CD8-positive, alpha-beta memory T cell (primary cell): ENCODE data around the gene GDPD5. TPM values are rescaled to one million over a fixed set of nuclear protein-coding genes. Genes with fewer than 3 reads are reported as not detected.

Source experiments
- CTCF ChIA-PET: fragments of 350-600 bp; sonication (Branson Sonifier 250); formaldehyde crosslinking; loops from one replicate; lab custom pipeline; 2021; ENCODE audit warnings: antibody characterized with exemption; lab: Charles Lee
- POLR2A ChIA-PET: fragments of 350-600 bp; sonication (Branson Sonifier 250); formaldehyde crosslinking; loops from one replicate; lab custom pipeline; 2021; ENCODE audit warnings: antibody characterized with exemption; lab: Charles Lee
- DNase-seq, 5 donors: peaks; one replicate each; pipeline versions ENCODE4 v3.0.0 to v3.0.0-alpha.2; 2020 to 2022; ENCODE audit warnings: mixed read lengths in 1 of 5
- H3K27ac ChIP-seq: one replicate; pipeline ENCODE4 v1.7.0; 2013; ENCODE audit warnings: low read depth, mild to moderate bottlenecking, low read length, moderate library complexity
- H3K27me3 ChIP-seq: 2 replicates; pipeline ENCODE4 v1.7.0; 2013; ENCODE audit warnings: low read length, mild to moderate bottlenecking; ENCODE audit not compliant: insufficient read depth, poor library complexity, severe bottlenecking
- H3K36me3 ChIP-seq: 2 replicates; pipeline ENCODE4 v1.7.0; 2013; ENCODE audit warnings: mild to moderate bottlenecking, low read length, moderate library complexity; ENCODE audit not compliant: insufficient read depth
- H3K4me1 ChIP-seq: 2 replicates; pipeline ENCODE4 v1.7.0; 2013; ENCODE audit warnings: mild to moderate bottlenecking, low read length, moderate library complexity; ENCODE audit not compliant: insufficient read depth
- H3K4me3 ChIP-seq: 2 replicates; pipeline ENCODE4 v1.7.0; 2013; ENCODE audit warnings: mild to moderate bottlenecking, low read length
- H3K9me3 ChIP-seq: 2 replicates; pipeline ENCODE4 v1.7.0; 2013; ENCODE audit warnings: mild to moderate bottlenecking, low read length
- H3K27ac Mint-ChIP-seq, 8 donors: one replicate each; pipeline ENCODE4 v1.8.0; 2020 to 2021; ENCODE audit warnings: mixed read lengths in 8 of 8, mild to moderate bottlenecking in 6 of 8, inconsistent platforms in 3 of 8, moderate library complexity in 3 of 8
- H3K27me3 Mint-ChIP-seq, 2 donors: one replicate each; pipeline ENCODE4 v1.8.0; 2020 to 2021; ENCODE audit warnings: mixed read lengths in 2 of 2, mild to moderate bottlenecking in 1 of 2, moderate library complexity in 1 of 2
- H3K36me3 Mint-ChIP-seq, 3 donors: one replicate each; pipeline ENCODE4 v1.8.0; 2020 to 2021; ENCODE audit warnings: mixed read lengths in 3 of 3, inconsistent platforms in 1 of 3, mild to moderate bottlenecking in 1 of 3
- H3K4me1 Mint-ChIP-seq, 3 donors: one replicate each; pipeline ENCODE4 v1.8.0; 2020 to 2021; ENCODE audit warnings: mixed read lengths in 3 of 3, inconsistent platforms in 1 of 3, mild to moderate bottlenecking in 1 of 3
- H3K4me3 Mint-ChIP-seq, 7 donors: one replicate each; pipeline ENCODE4 v1.8.0; 2020 to 2021; ENCODE audit warnings: mixed read lengths in 7 of 7, mild to moderate bottlenecking in 6 of 7, moderate library complexity in 4 of 7, inconsistent platforms in 2 of 7
- H3K9me3 Mint-ChIP-seq, 5 donors: one replicate each; pipeline ENCODE4 v1.8.0; 2020 to 2022; ENCODE audit warnings: mixed read lengths in 5 of 5, mild to moderate bottlenecking in 3 of 5, moderate library complexity in 2 of 5, inconsistent platforms in 1 of 5
- polyA plus RNA-seq: library from polyadenylated mRNA; unstranded; fragments of 300-500 nt; fragmentation: Illumina TruSeq; gene quantifications from one replicate; pipeline ENCODE4 v1.2.3, GENCODE V29; 2021
- total RNA-seq, 2 experiments: library from RNA; stranded (reverse); gene quantifications; one replicate each; pipeline ENCODE4 v1.2.3, GENCODE V29; 2021

The GDPD5 gene
- total and polyA plus RNA-seq, 3 experiments from 2014 or later, result 8.9 to 10.4 (median 9.1) TPM

DNA sequence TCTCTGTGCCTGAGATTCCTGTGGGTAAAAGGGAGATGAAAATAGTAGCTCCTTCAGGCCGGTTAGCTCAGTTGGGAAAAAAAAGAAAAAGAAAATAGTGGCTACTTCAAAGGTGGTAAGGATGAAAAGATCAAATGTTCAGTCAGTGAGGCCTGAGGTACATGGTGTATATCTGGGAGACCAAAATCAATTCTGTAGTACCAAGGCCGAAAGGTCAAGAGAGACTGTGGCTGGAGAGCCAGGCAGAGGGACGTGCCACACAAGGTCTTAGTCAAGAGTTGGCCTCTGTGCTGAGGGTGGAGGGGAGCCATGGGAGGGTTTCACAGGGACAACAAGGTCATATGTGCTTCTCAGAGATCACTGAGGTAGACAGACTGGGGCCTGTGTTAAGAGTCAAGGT lies 4.8 kb upstream of the GDPD5 start:
- Mint-ChIP-seq H3K4me3 (peak overlapping the region in 1 of 7 donors; percentile 47), H3K9me3 (no peaks in the 10 kb centered on the region), H3K4me1 (peaks cover 20 to 34% (median 33%) of the 10 kb centered on the region in 3 donors), H3K36me3 (no peaks in the 10 kb centered on the region), H3K27ac (peak overlapping the region in 1 of 8 donors; percentile 49), H3K27me3 (peaks cover 0 to 1% of the 10 kb centered on the region in 2 donors)
- Histone ChIP-seq H3K4me1 (peaks cover 11% of the 10 kb centered on the region), H3K27me3 (no peaks in the 10 kb centered on the region), H3K27ac (no peak overlapping the region), H3K4me3 (no peak overlapping the region), H3K9me3 (no peaks in the 10 kb centered on the region), H3K36me3 (no peaks in the 10 kb centered on the region)
- ChIA-PET CTCF (interaction anchor here (0.7 to 17.2 kb wide), 8 partner anchors 10 to 255 kb away, joined by 3 to 212 read pairs (median 8); no protein-coding TSS in a partner anchor), POLR2A (no interaction called here)
- no peak for DNase-seq

GRCh38 chr11:75527938-75528735 lies 2.4 kb upstream of the GDPD5 start:
- peak overlapping the region; percentile 14 to 85 (median 84) for H3K4me3 Mint-ChIP-seq
- H3K9me3 Mint-ChIP-seq, result no peaks in the 10 kb centered on the region
- DNase-seq, result no peak
- H3K36me3 Mint-ChIP-seq, result peaks cover 0 to 1% (median 0%) of the 10 kb centered on the region in 3 donors
- Histone ChIP-seq H3K9me3 (no peaks in the 10 kb centered on the region), H3K27me3 (no peaks in the 10 kb centered on the region), H3K4me3 (no peak overlapping the region), H3K36me3 (no peaks in the 10 kb centered on the region), H3K27ac (no peak overlapping the region), H3K4me1 (peaks cover 29% of the 10 kb centered on the region)
- peaks cover 0 to 1% of the 10 kb centered on the region in 2 donors for H3K27me3 Mint-ChIP-seq
- ChIA-PET CTCF (interaction anchor here (0.9 to 17.2 kb wide), 6 partner anchors 20 to 248 kb away, joined by 3 to 212 read pairs (median 4); no protein-coding TSS in a partner anchor), POLR2A (no interaction called here)
- peaks cover 34 to 47% (median 40%) of the 10 kb centered on the region in 3 donors for H3K4me1 Mint-ChIP-seq
- peak overlapping the region in 7 of 8 donors; percentile 6 to 84 (median 36) for H3K27ac Mint-ChIP-seq

DNA sequence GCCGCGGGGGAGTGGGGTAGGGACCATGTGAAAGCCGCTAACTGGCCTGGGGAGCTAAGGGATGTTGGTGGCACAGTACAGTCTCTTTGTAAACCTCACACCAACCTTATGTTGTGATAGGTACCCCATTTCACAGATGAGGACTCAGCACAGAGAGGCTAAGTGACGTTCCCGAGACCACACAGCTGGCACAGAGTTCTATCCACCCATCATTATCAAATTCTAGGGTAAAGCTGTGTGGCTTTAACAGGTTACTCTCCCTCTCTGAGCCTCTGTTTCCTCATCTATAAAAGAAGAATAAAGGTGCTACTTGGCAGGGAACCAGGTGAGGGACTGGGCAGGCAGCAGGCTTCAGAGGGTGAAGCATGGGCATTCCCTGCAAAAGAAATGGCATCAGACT lies 1.4 kb upstream of the GDPD5 start:
- H3K4me1 ChIP-seq, result peaks cover 28% of the 10 kb centered on the region
- no peaks in the 10 kb centered on the region for H3K27me3 ChIP-seq
- Mint-ChIP-seq H3K4me3 (peak overlapping the region; percentile 77 to 88 (median 84)), H3K4me1 (peaks cover 31 to 46% (median 45%) of the 10 kb centered on the region in 3 donors), H3K27ac (peak overlapping the region in 5 of 8 donors; percentile 7 to 74 (median 63)), H3K36me3 (peaks cover 0 to 1% (median 0%) of the 10 kb centered on the region in 3 donors), H3K27me3 (peaks cover 0 to 1% of the 10 kb centered on the region in 2 donors), H3K9me3 (no peaks in the 10 kb centered on the region)
- H3K36me3 ChIP-seq, result no peaks in the 10 kb centered on the region
- POLR2A ChIA-PET, result no interaction called here
- CTCF ChIA-PET, result interaction anchor here (1.2 to 17.2 kb wide), 4 partner anchors 19 to 247 kb away, joined by 3 to 212 read pairs (median 8); no protein-coding TSS in a partner anchor
- no peak overlapping the region for H3K4me3 ChIP-seq
- H3K27ac ChIP-seq, result no peak overlapping the region
- no peaks in the 10 kb centered on the region for H3K9me3 ChIP-seq
- DNase-seq, result no peak

DNA sequence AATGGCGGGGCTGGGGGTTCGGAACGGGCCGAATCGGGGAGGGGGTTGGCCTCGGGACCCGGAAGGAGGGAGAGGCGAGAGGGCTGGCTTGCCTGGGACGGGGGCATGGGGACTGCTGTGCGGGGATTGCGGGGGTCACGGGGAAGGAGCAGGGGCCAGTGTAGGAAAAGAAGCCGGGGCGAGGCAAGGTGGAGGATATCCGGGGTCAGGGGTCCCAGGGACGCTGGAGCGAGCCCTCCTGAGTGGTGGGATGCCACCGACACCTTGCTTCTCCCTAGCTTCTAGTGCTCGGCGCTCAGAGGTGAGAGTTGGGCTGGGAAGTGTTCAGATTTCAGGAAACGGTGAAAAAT lies 426 bp upstream of the GDPD5 start:
- Histone ChIP-seq H3K27ac (peak overlapping the region; percentile 31), H3K4me3 (peak overlapping the region; percentile 62), H3K36me3 (no peaks in the 10 kb centered on the region), H3K27me3 (no peaks in the 10 kb centered on the region), H3K9me3 (no peaks in the 10 kb centered on the region), H3K4me1 (peaks cover 25% of the 10 kb centered on the region)
- POLR2A ChIA-PET, result interaction anchor here (1.4 kb wide), 1 partner anchor 126 kb away, joined by 8 read pairs; no protein-coding TSS in a partner anchor
- peak overlapping the region in 6 of 8 donors; percentile 26 to 95 (median 52) for H3K27ac Mint-ChIP-seq
- CTCF ChIA-PET, result interaction anchor here (1.0 to 17.2 kb wide), 6 partner anchors 11 to 250 kb away, joined by 3 to 212 read pairs (median 4); no protein-coding TSS in a partner anchor
- H3K9me3 Mint-ChIP-seq, result no peaks in the 10 kb centered on the region
- peaks cover 0 to 1% (median 0%) of the 10 kb centered on the region in 3 donors for H3K36me3 Mint-ChIP-seq
- no peak for DNase-seq
- peaks cover 0 to 3% of the 10 kb centered on the region in 2 donors for H3K27me3 Mint-ChIP-seq
- H3K4me3 Mint-ChIP-seq, result peak overlapping the region; percentile 77 to 93 (median 84)
- H3K4me1 Mint-ChIP-seq, result peaks cover 31 to 46% (median 40%) of the 10 kb centered on the region in 3 donors

- peak overlapping the region; percentile 31 for H3K27ac ChIP-seq
- ChIA-PET POLR2A (interaction anchor here (0.6 to 1.4 kb wide), 3 partner anchors 49 to 124 kb away, joined by 3 to 8 read pairs (median 3); no protein-coding TSS in a partner anchor), CTCF (interaction anchor here (0.7 to 17.2 kb wide), 8 partner anchors 8 to 249 kb away, joined by 3 to 212 read pairs (median 4); no protein-coding TSS in a partner anchor)
- Mint-ChIP-seq H3K9me3 (no peaks in the 10 kb centered on the region), H3K27me3 (peaks cover 0 to 2% of the 10 kb centered on the region in 2 donors), H3K36me3 (peaks cover 0 to 1% (median 0%) of the 10 kb centered on the region in 3 donors), H3K4me1 (peaks cover 29 to 49% (median 39%) of the 10 kb centered on the region in 3 donors), H3K27ac (peak overlapping the region in 6 of 8 donors; percentile 47 to 92 (median 80)), H3K4me3 (peak overlapping the region; percentile 87 to 97 (median 91))
- H3K36me3 ChIP-seq, result no peaks in the 10 kb centered on the region
- DNase-seq, result peak; percentile 19 to 67 (median 29)
- no peaks in the 10 kb centered on the region for H3K27me3 ChIP-seq
- peak overlapping the region; percentile 63 for H3K4me3 ChIP-seq
- no peaks in the 10 kb centered on the region for H3K9me3 ChIP-seq
- H3K4me1 ChIP-seq, result peaks cover 25% of the 10 kb centered on the region
Measured at GRCh38 chr11:75524665-75525432, 892 bp downstream of the GDPD5 start.

DNA sequence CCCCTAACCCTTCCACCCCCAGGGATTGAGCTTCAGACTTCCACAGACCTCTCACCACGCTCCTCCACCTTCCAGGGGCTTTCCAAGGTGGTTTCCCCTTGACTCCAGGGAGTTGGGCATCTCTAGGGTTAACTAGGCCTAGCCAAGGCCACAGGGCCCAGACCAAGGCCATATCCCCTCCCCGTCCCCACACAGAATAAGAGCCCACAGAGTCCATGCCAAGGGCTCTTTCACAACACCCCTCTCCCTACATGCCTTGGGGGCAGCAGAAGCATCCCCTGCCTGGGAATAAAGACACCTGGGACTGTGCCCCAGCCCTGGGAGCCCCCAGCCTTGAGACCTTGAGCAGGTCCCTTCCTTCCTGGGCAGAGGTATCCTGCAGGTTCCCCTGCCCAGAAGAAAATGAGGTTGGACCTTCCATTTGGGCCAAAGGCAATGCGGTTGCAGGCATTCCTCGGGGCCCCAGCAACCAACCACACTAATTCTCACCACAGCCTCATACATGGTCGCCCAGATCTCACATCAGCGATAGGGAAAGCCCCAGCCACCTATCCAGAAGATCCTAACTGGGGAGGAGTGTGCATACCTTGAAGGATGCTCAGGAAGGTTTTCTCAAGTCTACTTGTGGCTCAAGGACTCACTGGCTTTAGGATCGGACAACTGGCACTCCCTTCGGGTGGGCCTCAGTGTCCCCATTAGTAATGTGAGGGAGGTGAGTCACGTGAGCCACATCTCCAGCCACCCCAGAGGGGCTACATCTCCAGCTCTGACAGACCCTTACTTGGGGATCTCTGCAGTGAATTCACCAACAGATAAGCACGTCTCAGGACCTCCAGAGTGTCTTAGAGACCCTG lies 1.7 kb downstream of the GDPD5 start:
- Mint-ChIP-seq H3K27ac (peak overlapping the region in 6 of 8 donors; percentile 47 to 92 (median 80)), H3K9me3 (no peaks in the 10 kb centered on the region), H3K4me3 (peak overlapping the region; percentile 87 to 97 (median 91)), H3K36me3 (peaks cover 0 to 1% (median 0%) of the 10 kb centered on the region in 3 donors), H3K4me1 (peaks cover 29 to 56% (median 45%) of the 10 kb centered on the region in 3 donors), H3K27me3 (peaks cover 0 to 2% of the 10 kb centered on the region in 2 donors)
- H3K27me3 ChIP-seq, result no peaks in the 10 kb centered on the region
- H3K4me1 ChIP-seq, result peaks cover 25% of the 10 kb centered on the region
- POLR2A ChIA-PET, result interaction anchor here (0.6 to 1.1 kb wide), 2 partner anchors 22 to 48 kb away, joined by 3 read pairs; no protein-coding TSS in a partner anchor
- no peaks in the 10 kb centered on the region for H3K9me3 ChIP-seq
- no peak for DNase-seq
- no peaks in the 10 kb centered on the region for H3K36me3 ChIP-seq
- peak overlapping the region; percentile 31 for H3K27ac ChIP-seq
- H3K4me3 ChIP-seq, result peak overlapping the region; percentile 63
- CTCF ChIA-PET, result interaction anchor here (0.7 to 17.2 kb wide), 7 partner anchors 8 to 94 kb away, joined by 3 to 212 read pairs (median 6); no protein-coding TSS in a partner anchor
